Activated naive CD8-positive, alpha-beta T cell (primary cell): ENCODE data around the gene PIR.

ENCODE experiments used
- H3K27ac Mint-ChIP-seq: one replicate; pipeline ENCODE4 v1.8.0; 2021; ENCODE audit warnings: mixed read lengths
- H3K27me3 Mint-ChIP-seq: one replicate; pipeline ENCODE4 v1.8.0; 2021; ENCODE audit warnings: mixed read lengths
- H3K36me3 Mint-ChIP-seq: one replicate; pipeline ENCODE4 v1.8.0; 2021; ENCODE audit warnings: mixed read lengths
- H3K4me1 Mint-ChIP-seq: one replicate; pipeline ENCODE4 v1.8.0; 2021; ENCODE audit warnings: low read depth, mixed read lengths
- H3K4me3 Mint-ChIP-seq: one replicate; pipeline ENCODE4 v1.8.0; 2021; ENCODE audit warnings: mild to moderate bottlenecking, mixed read lengths
- H3K9me3 Mint-ChIP-seq: one replicate; pipeline ENCODE4 v1.8.0; 2021; ENCODE audit warnings: low read depth, mixed read lengths

The PIR gene

DNA sequence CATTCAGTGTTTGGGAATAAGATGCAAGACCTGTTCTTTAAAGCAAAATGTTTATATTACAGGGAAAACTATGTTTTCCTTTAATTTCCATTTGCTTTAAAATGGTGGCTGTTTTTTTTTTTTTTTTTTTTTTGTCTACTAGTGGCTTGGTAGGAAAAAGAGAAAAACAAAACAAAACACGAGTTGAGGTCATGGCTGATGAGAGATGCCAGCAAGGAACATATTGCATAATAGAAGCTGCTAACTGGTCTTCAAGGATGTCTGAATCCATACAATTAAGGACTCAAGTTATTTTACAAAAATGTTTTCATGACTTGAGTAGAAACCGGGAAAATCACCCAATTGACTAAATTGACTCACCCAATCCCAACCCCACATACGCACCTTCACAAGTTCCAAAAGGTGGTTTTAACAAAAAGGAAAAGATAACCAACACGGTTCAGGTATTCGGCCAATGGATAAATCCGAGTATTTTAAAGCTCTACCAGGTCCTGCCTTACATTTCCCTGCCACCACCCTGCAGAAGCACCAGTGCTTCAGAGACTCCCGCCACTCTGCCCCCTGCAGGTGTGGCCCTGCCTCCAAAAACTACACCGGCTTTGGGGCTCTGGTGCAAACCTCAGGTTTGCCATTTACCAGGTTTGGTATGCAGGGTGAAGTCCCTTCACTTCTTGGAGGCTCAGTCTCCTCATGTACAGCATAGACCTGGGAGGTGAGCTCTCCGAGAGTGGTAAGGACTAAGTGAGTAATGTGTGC, 27.1 kb downstream of the PIR start:
- peaks cover 1% of the 10 kb centered on the region for H3K27me3 Mint-ChIP-seq
- H3K36me3 Mint-ChIP-seq, result no peaks in the 10 kb centered on the region
- H3K27ac Mint-ChIP-seq, result no peak overlapping the region
- no peak overlapping the region for H3K4me3 Mint-ChIP-seq
- no peaks in the 10 kb centered on the region for H3K9me3 Mint-ChIP-seq
- no peaks in the 10 kb centered on the region for H3K4me1 Mint-ChIP-seq

DNA sequence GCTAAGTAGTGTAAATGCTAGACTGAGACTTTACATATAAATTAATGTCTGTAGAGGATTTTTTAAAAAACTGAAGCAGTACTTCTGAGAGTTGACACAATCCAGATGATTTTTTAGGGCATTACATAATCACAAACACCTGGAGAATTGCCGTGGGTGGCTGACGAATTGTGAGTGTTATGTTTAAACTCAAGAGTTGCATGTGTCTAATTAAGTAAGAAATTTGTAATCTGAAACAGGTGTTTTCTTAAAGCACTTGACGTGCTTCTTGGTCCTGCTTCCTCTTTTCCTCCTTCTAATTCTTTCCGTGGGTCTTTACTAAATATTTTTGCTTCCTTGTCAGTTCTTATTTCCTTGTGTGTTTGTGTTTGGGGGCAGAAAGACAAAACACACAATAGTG, 27.8 kb downstream of the PIR start:
- Mint-ChIP-seq H3K4me3 (no peak overlapping the region), H3K36me3 (no peaks in the 10 kb centered on the region), H3K4me1 (no peaks in the 10 kb centered on the region), H3K27me3 (peaks cover 1% of the 10 kb centered on the region), H3K9me3 (no peaks in the 10 kb centered on the region), H3K27ac (no peak overlapping the region)

DNA sequence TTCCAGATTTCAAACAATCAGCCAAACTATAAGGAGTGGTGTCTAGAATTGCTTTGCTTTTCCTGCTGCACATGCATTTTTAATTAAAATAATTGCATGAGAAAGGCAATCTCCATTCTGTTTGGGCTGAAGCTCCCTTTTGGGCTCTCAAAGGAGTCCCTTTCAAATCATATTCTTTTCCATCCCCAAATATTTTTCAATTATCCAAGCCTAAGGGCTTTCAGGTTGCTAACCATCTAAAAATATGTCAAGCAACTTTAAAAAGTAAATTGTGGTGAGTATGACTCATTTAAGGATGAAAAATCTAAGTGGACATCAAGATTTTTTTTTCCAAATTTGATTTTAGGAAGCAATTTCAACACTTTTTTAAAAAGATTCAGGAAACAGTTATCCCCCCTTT, 28.4 kb downstream of the PIR start:
- Mint-ChIP-seq H3K36me3 (no peaks in the 10 kb centered on the region), H3K4me1 (no peaks in the 10 kb centered on the region), H3K27ac (no peak overlapping the region), H3K27me3 (peaks cover 1% of the 10 kb centered on the region), H3K4me3 (no peak overlapping the region), H3K9me3 (no peaks in the 10 kb centered on the region)

DNA sequence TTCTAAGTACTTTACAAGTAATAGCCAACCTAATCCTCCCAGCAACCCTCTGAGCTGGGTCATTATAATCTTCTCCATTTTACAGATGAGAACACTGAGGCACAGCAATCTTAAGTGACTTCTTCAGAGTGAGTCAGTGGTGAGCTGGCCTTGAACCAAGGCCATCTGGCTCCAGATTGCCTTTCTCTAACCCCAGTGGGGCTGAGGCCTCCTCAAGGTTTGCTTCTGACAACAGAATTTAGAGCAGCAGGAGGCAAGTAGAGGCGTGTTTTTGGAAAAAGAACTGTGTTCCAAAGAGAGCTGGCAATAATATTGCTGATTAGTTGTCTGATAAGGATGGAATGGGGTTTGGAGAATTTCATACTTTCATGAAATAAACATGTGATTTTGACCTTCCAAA, 41.2 kb downstream of the PIR start:
- H3K4me1 Mint-ChIP-seq, result no peaks in the 10 kb centered on the region
- H3K27ac Mint-ChIP-seq, result no peak overlapping the region
- H3K9me3 Mint-ChIP-seq, result no peaks in the 10 kb centered on the region
- H3K36me3 Mint-ChIP-seq, result no peaks in the 10 kb centered on the region
- peaks cover 3% of the 10 kb centered on the region for H3K27me3 Mint-ChIP-seq
- H3K4me3 Mint-ChIP-seq, result no peak overlapping the region

DNA sequence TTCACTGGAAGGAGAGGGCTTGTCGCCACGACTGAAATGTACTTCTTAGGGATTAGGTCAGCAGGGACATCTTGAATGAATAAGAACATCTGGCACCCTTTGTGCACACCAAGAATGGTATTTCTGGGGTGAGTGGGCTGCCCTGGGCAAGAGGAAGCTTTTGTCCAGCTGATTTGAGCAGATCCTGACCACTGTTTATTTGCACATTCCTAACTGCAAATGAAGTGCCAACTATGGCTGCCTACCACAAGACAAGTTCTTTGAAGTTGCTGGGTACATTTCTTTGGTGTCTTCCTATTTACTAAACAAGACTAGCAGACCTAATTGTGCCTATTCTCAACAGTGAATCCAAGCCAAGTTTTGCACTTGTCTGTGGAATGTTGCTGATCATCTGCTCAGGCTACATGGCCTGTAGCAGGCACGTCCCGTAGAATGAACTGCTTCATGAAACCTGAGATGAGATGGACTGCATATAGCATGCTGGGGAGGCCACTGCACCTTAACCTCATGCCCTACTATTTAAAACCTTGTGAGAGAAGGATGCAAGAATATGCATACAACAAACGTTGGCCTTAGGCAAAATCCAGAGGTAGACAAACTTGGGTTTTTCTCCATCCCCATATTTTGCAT, 45.0 kb downstream of the PIR start:
- no peaks in the 10 kb centered on the region for H3K4me1 Mint-ChIP-seq
- no peaks in the 10 kb centered on the region for H3K27me3 Mint-ChIP-seq
- no peaks in the 10 kb centered on the region for H3K9me3 Mint-ChIP-seq
- no peaks in the 10 kb centered on the region for H3K36me3 Mint-ChIP-seq
- H3K27ac Mint-ChIP-seq, result no peak overlapping the region
- no peak overlapping the region for H3K4me3 Mint-ChIP-seq

DNA sequence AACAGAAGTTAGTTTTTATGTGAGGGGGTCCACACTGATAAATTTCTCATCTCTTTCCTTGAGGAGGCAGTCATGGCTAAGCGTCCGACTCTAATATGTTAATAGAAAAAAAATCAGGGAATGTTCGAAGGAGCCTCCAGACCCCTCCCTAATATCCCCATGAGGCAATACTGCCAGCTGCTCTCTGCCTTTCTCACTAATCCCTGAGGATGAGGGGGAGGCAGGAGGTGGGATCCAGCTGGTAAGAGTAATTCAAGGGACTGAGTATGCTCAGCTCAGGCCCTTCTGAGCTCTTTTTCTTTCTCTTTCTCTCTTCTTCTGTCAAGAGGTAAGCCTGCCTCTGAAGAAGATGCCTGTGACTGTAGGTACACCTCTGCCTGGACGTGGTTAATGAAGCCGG, 51.7 kb downstream of the PIR start:
- Mint-ChIP-seq H3K36me3 (no peaks in the 10 kb centered on the region), H3K4me1 (no peaks in the 10 kb centered on the region), H3K4me3 (no peak overlapping the region), H3K27me3 (peaks cover 3% of the 10 kb centered on the region), H3K9me3 (no peaks in the 10 kb centered on the region), H3K27ac (no peak overlapping the region)

DNA sequence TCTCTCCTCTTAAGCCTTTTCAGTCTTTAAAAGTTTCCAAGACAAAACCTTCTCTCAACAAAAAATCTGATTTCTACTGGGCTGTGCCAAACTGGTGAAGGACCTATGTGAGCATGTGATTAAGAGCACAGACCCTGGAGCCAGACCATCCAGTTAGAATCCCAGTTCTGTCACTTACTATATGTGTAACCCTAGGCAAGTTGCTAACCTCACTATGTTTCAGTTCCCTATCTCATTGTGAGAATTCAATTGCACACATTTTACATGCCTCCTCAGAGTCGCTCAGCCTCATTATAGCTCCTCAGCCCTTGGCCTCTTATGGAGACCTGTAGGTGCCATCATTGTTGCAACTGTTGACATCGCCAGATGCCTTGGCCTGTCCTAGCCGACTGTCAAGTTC, 54.8 kb downstream of the PIR start:
- no peak overlapping the region for H3K4me3 Mint-ChIP-seq
- no peaks in the 10 kb centered on the region for H3K9me3 Mint-ChIP-seq
- peaks cover 3% of the 10 kb centered on the region for H3K27me3 Mint-ChIP-seq
- no peaks in the 10 kb centered on the region for H3K4me1 Mint-ChIP-seq
- no peak overlapping the region for H3K27ac Mint-ChIP-seq
- no peaks in the 10 kb centered on the region for H3K36me3 Mint-ChIP-seq

DNA sequence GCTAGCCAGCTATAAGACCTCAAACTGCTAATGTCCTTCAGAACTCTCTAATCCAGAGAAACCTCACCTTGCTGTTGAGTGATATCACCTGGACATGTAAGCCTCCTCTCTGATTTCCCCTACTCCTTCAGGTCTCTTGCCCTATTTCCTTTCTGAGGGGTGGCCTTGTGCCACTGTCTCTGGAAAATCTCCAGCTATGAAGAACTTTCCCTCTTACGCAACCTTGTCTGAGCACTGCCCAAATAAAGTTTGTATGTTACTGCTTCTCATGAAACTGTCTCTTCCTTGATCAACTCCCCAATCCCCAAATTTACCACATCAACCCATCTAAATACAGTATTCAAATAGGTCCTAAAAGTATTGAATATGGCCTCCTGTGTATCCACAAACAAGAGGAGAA, 55.4 kb downstream of the PIR start:
- Mint-ChIP-seq H3K27ac (no peak overlapping the region), H3K4me3 (no peak overlapping the region), H3K9me3 (no peaks in the 10 kb centered on the region), H3K27me3 (peaks cover 5% of the 10 kb centered on the region), H3K4me1 (no peaks in the 10 kb centered on the region), H3K36me3 (no peaks in the 10 kb centered on the region)

DNA sequence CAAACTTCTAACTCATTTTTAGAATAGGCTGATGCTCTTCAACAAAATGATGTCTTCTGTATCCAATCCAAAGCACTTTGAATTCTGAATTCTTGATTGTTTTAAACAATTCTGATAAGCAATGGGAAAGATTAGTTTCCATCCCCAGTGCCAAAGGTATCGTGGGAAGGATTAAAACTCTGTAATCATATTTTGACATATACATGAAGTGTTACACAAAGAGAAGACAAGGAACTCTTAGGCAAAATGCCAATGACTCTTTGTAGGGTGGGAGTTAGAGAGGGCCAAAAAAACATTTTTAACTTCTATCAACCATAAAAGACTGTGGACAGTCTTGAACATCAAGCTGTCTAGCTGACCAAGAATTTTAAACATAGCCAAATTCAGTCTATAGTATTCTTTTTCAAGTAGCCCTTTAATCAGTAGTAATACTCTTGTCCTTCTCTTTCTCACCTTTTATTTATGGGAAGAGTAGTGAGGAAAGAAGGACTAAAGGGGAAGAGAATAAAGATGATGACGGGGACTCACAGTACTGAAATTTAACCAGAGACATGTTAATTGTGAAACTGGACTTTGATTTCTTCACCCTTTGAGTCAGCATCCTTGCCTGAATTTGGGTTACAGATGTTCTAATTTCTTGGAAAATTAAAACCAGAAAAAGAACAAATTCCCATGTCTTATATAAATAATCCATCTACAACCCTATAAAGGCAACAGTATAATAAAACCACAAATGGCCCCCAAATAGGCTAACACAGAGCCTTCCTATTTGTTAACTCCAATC, 57.1 kb downstream of the PIR start:
- Mint-ChIP-seq H3K36me3 (no peaks in the 10 kb centered on the region), H3K27ac (no peak overlapping the region), H3K4me1 (no peaks in the 10 kb centered on the region), H3K4me3 (no peak overlapping the region), H3K9me3 (no peaks in the 10 kb centered on the region), H3K27me3 (peaks cover 5% of the 10 kb centered on the region)

DNA sequence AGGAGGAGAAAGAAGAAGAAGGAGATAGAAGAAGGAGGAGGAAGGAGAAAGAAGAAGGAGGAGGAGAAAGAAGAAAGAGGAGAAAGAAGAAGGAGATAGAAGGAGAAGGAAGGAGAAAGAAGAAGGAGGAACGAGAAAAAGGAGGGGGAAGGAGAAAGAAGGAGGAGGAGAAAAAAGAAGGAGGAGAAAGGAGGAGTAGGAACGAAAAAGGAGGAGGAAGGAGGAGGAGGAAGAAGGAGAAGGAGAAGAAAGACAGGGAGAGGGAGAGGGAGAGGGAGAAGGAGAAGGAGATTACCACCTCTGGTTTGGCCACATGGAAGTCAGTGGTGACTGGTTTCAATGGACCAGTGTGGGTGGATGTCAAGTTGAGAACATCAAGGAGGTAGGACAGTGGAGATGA, 58.9 kb downstream of the PIR start:
- Mint-ChIP-seq H3K4me3 (no peak overlapping the region), H3K4me1 (no peaks in the 10 kb centered on the region), H3K27me3 (peaks cover 2% of the 10 kb centered on the region), H3K9me3 (no peaks in the 10 kb centered on the region), H3K27ac (no peak overlapping the region), H3K36me3 (no peaks in the 10 kb centered on the region)

DNA sequence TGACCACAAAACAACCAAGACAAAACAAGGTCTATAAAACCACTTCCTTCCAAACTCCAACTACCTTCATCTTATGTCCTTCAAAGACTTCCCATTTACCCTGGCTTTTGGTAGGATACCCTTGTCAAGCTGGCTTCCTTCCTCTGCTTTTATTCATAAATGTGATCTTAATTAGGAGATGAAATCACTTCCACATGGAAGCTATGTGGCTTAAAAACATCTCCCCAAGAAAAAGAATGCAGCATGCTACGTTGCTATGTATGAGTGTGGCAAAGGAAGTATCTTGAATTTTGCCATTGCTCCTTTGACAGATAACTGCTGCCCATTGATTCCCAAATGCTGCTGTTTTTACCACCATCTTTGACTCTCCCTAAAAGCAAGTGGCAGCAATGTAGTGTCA, 62.5 kb downstream of the PIR start:
- Mint-ChIP-seq H3K27me3 (peaks cover 2% of the 10 kb centered on the region), H3K27ac (no peak overlapping the region), H3K4me1 (no peaks in the 10 kb centered on the region), H3K36me3 (no peaks in the 10 kb centered on the region), H3K4me3 (no peak overlapping the region), H3K9me3 (no peaks in the 10 kb centered on the region)

DNA sequence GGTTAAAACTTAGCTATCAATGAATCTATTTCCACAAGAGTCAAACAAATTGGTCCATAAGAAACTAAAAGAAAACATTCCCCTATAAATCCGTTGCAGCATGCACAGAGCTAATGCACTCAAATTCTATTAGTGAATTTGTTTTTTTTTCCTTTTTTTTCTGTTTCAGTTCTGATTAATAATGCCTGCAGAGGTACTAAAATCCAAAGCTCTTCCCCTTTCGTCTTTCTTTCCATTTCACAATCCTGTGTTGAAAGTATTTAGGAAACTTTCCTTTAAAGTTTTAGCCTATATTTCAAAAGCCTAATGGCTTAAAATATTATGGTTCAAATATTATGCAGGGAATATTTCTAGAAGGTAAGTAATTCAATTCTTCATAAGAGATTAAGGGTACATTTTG, 63.1 kb downstream of the PIR start:
- Mint-ChIP-seq H3K27me3 (peaks cover 2% of the 10 kb centered on the region), H3K4me3 (no peak overlapping the region), H3K4me1 (no peaks in the 10 kb centered on the region), H3K27ac (no peak overlapping the region), H3K36me3 (no peaks in the 10 kb centered on the region), H3K9me3 (no peaks in the 10 kb centered on the region)

DNA sequence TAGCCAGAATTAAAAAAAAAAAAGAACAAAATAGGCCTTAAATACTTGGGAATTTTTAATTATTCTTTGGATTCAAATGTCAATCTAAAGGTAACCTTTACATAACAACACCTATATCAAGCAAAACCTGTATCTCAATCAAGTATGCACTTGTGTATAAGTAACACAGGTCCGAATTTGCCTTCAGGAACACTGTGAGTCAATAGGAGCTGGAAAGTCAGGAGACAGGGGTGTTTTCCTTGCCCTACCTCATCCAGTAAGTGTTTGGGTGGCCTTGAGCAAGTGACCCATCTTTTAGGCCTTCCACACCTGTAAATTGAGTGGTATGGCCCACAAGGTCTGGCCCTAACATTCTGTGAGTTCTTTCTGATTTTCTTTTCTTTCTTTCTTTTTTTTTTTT, 68.1 kb downstream of the PIR start:
- no peaks in the 10 kb centered on the region for H3K27me3 Mint-ChIP-seq
- no peak overlapping the region for H3K4me3 Mint-ChIP-seq
- H3K9me3 Mint-ChIP-seq, result no peaks in the 10 kb centered on the region
- no peaks in the 10 kb centered on the region for H3K4me1 Mint-ChIP-seq
- no peak overlapping the region for H3K27ac Mint-ChIP-seq
- H3K36me3 Mint-ChIP-seq, result no peaks in the 10 kb centered on the region

DNA sequence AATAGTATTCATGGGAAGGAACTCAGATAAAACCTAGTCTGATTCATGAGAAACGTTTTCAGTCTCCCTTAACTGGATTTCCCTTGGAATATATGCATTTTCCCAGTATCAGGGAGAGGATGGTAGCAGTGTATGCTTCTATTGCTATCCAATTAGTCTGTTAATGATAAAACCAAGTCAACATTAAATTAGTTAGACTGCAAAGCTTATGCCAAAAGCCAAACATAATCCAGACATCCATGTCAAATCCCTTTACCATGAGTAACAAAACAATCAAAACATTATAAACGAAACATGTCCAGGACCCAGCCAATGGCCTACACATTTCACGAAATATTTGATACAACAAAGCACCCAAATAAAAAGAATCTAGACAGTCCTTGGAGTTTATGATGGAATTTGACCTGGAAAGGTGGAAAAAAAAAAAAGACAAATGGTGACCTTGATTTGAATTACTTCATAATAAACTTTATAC, 74.4 kb downstream of the PIR start:
- Mint-ChIP-seq H3K36me3 (no peaks in the 10 kb centered on the region), H3K27me3 (no peaks in the 10 kb centered on the region), H3K27ac (no peak overlapping the region), H3K9me3 (peaks cover 4% of the 10 kb centered on the region), H3K4me1 (no peaks in the 10 kb centered on the region), H3K4me3 (no peak overlapping the region)

DNA sequence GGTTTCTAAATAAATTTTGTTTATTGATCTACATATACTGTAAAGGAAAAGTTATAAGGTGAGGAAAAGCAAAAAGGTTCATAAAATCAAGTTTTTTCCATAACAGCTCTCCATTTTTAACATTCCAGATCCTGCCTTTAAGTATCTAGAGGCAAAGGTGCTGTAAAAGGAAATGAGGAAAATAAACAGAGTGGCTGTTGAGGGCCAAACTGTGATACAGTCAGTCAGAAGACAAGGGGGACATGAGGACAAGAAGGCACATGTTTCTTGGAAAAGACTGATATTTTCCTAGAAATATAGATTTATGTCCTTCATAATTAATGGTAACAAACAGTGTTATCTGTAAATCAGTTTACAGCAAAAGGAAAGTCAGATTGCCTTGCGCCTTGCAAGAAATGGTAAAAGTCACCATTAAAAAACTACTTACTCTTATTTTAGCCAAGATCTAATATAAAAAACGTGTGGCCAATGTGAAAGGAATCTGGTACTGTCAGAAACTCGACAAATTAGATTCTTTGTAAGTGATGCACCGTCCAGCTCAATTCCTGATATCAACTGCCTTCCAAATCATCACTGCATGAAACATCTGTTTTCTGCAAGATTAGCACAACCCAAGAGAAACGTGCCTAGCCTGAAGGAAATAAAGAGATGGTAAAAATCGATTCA, 75.0 kb downstream of the PIR start:
- no peak overlapping the region for H3K4me3 Mint-ChIP-seq
- H3K36me3 Mint-ChIP-seq, result no peaks in the 10 kb centered on the region
- H3K9me3 Mint-ChIP-seq, result peaks cover 4% of the 10 kb centered on the region
- no peaks in the 10 kb centered on the region for H3K27me3 Mint-ChIP-seq
- no peak overlapping the region for H3K27ac Mint-ChIP-seq
- H3K4me1 Mint-ChIP-seq, result no peaks in the 10 kb centered on the region
